ENCODE data around the gene GNAS. TPM values are rescaled to one million over a fixed set of nuclear protein-coding genes. Genes with fewer than 3 reads are reported as not detected.

GNAS gene
- total and polyA plus RNA-seq, 4 donors = 830 to 3,708 (median 2,206) TPM

DNA sequence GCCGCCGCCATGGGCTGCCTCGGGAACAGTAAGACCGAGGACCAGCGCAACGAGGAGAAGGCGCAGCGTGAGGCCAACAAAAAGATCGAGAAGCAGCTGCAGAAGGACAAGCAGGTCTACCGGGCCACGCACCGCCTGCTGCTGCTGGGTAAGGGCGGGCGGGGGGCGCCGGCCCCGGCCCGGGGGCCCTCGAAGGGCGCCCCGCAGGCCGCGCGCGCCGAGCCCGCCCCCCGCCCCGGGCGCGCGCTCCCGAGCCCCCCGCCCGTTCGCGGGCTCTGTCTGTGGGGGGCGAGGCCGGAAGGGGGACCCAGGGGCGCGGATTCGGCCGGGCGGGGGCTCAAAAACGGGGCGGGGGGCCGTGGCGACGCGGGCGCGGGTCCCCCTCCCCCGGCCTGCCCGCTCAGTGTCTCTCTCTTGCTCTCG, 39.2 kb downstream of the GNAS start:
- DNase-seq (ENCODE audit: low read depth in 4 of 6, low spot score in 6 of 6) = peak in 1 of 6 donors; percentile 46
- Histone ChIP-seq H3K4me1 (ENCODE audit: control insufficient read depth, insufficient read depth, low read length) (peaks cover 9% of the 10 kb centered on the region), H3K4me3 (ENCODE audit: low read depth, low read length) (peak overlapping the region; percentile 78), H3K9me3 (ENCODE audit: control insufficient read depth, insufficient read depth, low read length) (no peaks in the 10 kb centered on the region), H3K27ac (ENCODE audit: low read depth, low read length) (peak overlapping the region; percentile 99), H3K36me3 (ENCODE audit: control insufficient read depth, insufficient read depth, low read length) (no peaks in the 10 kb centered on the region), H3K27me3 (ENCODE audit: control insufficient read depth, insufficient read depth, low read length) (no peaks in the 10 kb centered on the region)
- 0% methylated on average over 40 of the region's 55 CpGs for WGBS (ENCODE audit: insufficient coverage)

DNA sequence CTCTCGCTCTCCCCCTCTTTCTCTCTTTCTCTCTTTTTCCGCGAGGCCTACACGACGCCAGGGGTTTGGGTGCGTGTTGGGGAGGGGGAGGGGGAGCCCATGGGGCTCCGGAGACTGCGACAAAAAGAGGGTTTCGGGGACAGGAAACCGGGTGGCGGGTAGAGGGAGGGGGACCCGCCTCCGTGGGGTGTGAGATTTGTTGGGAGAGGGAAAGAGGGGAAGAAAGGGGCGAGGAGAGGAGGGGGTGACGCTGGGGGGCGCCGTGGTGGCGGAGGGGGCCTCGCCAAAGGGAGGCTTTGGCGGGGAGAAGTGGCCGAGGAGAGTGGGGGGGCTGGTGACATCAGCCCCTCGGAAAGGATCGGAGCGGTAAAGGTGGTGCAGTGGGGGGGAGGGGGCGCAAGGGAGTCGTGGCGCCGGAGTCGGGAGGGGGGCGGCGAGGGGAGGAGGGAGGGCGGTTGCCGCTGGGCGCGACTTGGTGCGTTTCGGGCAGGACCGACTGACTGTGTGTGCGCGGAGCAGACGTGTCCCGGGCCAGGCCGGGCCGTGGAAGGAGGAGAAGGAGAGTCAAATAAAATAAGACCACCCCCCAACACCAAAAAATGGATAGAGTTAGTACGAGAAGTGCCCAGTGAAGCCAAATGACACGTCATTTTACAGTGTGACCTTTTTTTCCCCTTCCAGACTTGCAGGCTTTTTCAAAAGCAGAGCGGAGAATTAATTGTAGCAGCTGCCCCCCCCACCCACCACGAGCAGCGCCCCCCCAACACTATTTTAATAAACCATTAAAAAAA, 39.8 kb downstream of the GNAS start:
- no peaks in the 10 kb centered on the region for H3K9me3 ChIP-seq (ENCODE audit: control insufficient read depth, insufficient read depth, low read length)
- peaks cover 9% of the 10 kb centered on the region for H3K4me1 ChIP-seq (ENCODE audit: control insufficient read depth, insufficient read depth, low read length)
- H3K27ac ChIP-seq (ENCODE audit: low read depth, low read length) = peak overlapping the region; percentile 99
- no peaks in the 10 kb centered on the region for H3K27me3 ChIP-seq (ENCODE audit: control insufficient read depth, insufficient read depth, low read length)
- H3K36me3 ChIP-seq (ENCODE audit: control insufficient read depth, insufficient read depth, low read length) = no peaks in the 10 kb centered on the region
- WGBS (ENCODE audit: insufficient coverage) = under 1% methylated on average over 20 of the region's 49 CpGs
- peak in 4 of 6 donors; percentile 50 to 91 (median 70) for DNase-seq (ENCODE audit: low read depth in 4 of 6, low spot score in 6 of 6)
- H3K4me3 ChIP-seq (ENCODE audit: low read depth, low read length) = peak overlapping the region; percentile 78

DNA sequence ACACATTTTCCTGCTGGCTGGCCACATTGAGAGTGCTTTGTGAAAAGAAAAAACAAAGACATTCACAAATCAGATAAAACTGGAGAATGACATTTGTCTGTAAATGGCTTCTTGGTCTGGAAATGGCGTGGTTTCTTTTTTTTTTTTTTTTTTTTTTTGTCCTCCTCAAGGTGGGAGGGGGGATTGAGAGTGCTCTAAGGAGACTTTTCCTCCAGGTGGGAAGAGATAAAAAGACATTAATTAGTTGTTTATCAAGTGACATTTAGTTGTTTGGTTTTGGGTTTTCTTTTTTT, 40.4 kb downstream of the GNAS start:
- WGBS (ENCODE audit: insufficient coverage) = no CpG with 5 or more reads among the region's 1 CpG
- DNase-seq (ENCODE audit: low read depth in 4 of 6, low spot score in 6 of 6) = peak in 1 of 6 donors; percentile 68

DNA sequence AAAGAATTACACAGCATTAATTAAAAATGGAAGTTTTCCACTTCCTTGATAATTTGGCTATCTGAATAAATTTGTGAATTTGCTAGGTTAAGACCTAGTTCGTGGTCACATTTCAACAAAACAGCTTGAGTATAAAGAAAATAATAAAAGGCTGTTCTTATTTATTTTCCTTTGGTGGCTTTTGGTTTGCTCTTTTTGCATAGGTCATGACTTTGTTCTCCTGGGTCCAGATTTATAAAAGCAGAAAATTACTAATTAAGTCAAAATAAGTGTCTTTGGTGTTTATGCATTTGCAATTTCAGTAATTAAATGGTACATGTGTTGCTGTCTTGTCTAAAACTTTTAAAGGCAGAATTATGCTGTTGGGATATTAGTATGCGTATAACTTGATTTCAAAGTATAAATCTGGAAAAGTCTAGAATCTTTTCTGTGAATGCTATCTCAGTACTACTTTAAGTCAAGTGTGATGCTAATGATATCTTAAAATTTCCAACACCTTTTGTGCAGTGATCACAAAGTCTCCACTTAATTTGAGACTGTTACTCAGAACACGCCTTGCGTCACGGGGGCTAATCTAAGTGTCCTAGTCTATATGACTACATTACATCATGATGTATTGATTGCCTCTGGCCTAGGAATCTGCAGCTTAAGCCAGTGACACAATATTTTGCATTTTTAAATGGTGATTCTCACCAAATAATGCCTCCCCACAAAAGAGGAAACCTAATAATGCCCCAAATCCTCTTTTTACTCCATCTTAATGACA, 41.0 kb downstream of the GNAS start:
- Histone ChIP-seq H3K36me3 (ENCODE audit: control insufficient read depth, insufficient read depth, low read length) (no peaks in the 10 kb centered on the region), H3K27ac (ENCODE audit: low read depth, low read length) (peak overlapping the region; percentile 99), H3K27me3 (ENCODE audit: control insufficient read depth, insufficient read depth, low read length) (no peaks in the 10 kb centered on the region), H3K4me3 (ENCODE audit: low read depth, low read length) (peak overlapping the region; percentile 78), H3K9me3 (ENCODE audit: control insufficient read depth, insufficient read depth, low read length) (no peaks in the 10 kb centered on the region), H3K4me1 (ENCODE audit: control insufficient read depth, insufficient read depth, low read length) (peaks cover 5% of the 10 kb centered on the region)
- WGBS (ENCODE audit: insufficient coverage) = no CpG with 5 or more reads among the region's 5 CpGs
- no peak for DNase-seq (ENCODE audit: low read depth in 4 of 6, low spot score in 6 of 6)

More for the DNA sequence above, 40.4 kb downstream of the GNAS start:
- Histone ChIP-seq H3K27ac (ENCODE audit: low read depth, low read length) (peak overlapping the region; percentile 99), H3K36me3 (ENCODE audit: control insufficient read depth, insufficient read depth, low read length) (no peaks in the 10 kb centered on the region), H3K27me3 (ENCODE audit: control insufficient read depth, insufficient read depth, low read length) (no peaks in the 10 kb centered on the region), H3K4me3 (ENCODE audit: low read depth, low read length) (peak overlapping the region; percentile 78), H3K9me3 (ENCODE audit: control insufficient read depth, insufficient read depth, low read length) (no peaks in the 10 kb centered on the region), H3K4me1 (ENCODE audit: control insufficient read depth, insufficient read depth, low read length) (peaks cover 9% of the 10 kb centered on the region)

DNA sequence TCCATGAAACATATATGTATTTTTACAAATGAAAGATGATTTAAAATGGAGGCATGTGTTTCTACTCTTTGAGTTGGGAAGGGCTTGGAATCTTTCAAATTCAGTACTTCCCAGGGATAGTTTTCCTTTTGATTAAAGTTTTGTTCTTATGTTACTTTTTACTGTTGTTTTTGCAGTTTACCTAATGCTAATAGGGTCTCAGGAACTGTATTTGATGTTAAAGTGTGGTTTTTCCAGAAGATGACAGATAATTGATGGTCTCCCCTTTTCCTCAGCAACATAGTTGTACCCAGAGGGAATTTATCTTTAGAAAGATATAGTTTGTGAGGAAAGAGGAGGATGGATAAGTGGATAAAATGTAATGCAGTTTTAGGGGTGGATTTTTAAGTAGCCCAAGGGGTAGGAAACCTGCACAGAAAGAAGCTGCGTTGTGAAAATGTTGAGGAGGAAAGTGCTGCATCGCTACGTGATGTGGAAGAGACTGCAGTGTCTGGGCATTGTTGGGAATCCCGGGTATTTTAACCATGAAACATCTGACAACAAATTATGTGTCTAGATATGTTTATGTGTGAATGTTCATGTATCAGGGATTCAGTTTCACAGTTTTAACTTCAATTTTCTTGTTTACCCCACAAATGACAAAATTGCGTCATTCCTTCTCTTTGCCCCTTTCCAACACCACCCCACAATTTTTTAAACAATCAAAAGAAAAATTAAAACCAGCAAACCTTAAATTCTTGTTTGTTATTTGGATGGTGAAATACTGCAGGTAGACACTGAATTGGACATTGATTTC, 42.3 kb downstream of the GNAS start:
- Histone ChIP-seq H3K4me3 (ENCODE audit: low read depth, low read length) (peak overlapping the region; percentile 0), H3K4me1 (ENCODE audit: control insufficient read depth, insufficient read depth, low read length) (peaks cover 8% of the 10 kb centered on the region), H3K9me3 (ENCODE audit: control insufficient read depth, insufficient read depth, low read length) (no peaks in the 10 kb centered on the region), H3K27ac (ENCODE audit: low read depth, low read length) (peak overlapping the region; percentile 17), H3K36me3 (ENCODE audit: control insufficient read depth, insufficient read depth, low read length) (peaks cover 7% of the 10 kb centered on the region), H3K27me3 (ENCODE audit: control insufficient read depth, insufficient read depth, low read length) (no peaks in the 10 kb centered on the region)
- DNase-seq (ENCODE audit: low read depth in 4 of 6, low spot score in 6 of 6) = peak in 1 of 6 donors; percentile 81
- 0% methylated on average over 1 of the region's 5 CpGs for WGBS (ENCODE audit: insufficient coverage)

DNA sequence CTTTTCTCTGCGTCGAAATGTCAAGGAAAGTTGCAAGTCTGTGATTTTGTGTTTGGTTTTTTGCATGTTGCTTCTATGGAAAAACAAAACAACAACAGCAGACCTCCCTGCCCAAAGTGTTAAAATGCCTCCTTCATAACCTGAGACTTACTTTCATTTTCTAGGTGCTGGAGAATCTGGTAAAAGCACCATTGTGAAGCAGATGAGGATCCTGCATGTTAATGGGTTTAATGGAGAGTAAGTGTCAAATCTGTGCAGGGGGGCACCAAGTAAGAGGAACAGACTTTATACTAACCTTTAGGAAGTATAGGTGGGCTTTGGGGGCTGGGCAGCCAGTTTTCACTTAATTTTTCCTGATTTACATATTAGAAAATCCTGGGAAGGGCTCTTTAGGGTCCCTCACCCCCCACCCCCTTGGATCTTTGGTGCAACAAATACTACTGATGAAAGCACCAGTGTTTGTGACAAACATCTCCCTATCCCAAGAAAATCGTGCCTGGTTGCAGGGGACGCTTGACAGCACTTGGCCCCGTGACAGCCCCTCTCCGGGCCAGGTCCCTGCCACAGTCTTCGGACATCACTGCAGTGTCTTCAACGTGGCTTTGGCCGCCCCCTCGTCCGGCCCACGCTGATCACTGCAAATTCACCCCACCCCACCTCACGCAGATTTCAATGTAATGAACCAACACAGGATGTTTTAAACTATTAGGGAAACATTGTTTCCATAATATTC, 43.1 kb downstream of the GNAS start:
- WGBS (ENCODE audit: insufficient coverage) = 21% methylated on average over 5 of the region's 13 CpGs
- no peak for DNase-seq (ENCODE audit: low read depth in 4 of 6, low spot score in 6 of 6)
- H3K36me3 ChIP-seq (ENCODE audit: control insufficient read depth, insufficient read depth, low read length) = peaks cover 7% of the 10 kb centered on the region

DNA sequence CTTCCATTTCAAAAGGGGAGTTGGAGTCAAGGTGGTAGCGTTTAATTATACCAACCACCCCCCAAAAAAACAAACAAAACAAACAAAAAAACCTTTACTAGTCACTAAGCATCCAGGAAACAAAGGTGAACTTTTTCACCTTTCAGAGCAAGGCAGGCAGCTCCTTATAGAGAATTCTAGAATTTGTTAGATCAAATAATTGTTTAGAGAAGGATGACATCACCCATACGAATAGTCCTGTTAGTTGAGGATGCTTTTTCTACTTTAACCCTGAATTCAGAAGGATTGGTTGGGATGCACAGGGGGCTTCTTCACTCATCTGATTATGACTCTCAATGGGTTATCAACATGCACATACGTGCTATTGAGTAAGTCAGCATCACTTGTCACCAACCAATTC, 44.3 kb downstream of the GNAS start:
- no peak overlapping the region for H3K4me3 ChIP-seq (ENCODE audit: low read depth, low read length)

More for the DNA sequence above, 43.1 kb downstream of the GNAS start:
- Histone ChIP-seq H3K27ac (ENCODE audit: low read depth, low read length) (peak overlapping the region; percentile 17), H3K9me3 (ENCODE audit: control insufficient read depth, insufficient read depth, low read length) (no peaks in the 10 kb centered on the region), H3K27me3 (ENCODE audit: control insufficient read depth, insufficient read depth, low read length) (no peaks in the 10 kb centered on the region), H3K4me1 (ENCODE audit: control insufficient read depth, insufficient read depth, low read length) (peaks cover 8% of the 10 kb centered on the region), H3K4me3 (ENCODE audit: low read depth, low read length) (no peak overlapping the region)

DNA sequence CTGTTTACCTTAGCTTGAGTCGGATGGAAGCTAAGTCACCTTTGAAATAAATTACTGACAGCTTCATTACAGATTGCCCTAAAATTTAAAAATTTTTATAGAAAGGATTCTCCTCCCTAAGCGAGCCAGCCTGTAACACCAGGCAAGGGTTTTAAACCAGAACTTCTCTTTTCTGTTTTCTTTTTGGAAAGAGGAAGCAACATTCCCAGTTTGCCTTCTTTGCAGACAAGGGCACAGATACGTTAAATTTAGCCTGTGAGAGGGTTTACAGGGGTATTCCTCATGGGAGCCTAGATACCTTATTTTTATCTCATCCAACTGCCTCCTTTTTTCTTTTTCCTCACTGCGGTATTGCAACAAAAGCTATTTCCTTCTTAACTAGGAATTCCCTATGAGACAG, 45.0 kb downstream of the GNAS start:
- WGBS (ENCODE audit: insufficient coverage) = no CpG with 5 or more reads among the region's 4 CpGs
- Histone ChIP-seq H3K27me3 (ENCODE audit: control insufficient read depth, insufficient read depth, low read length) (no peaks in the 10 kb centered on the region), H3K4me3 (ENCODE audit: low read depth, low read length) (no peak overlapping the region), H3K9me3 (ENCODE audit: control insufficient read depth, insufficient read depth, low read length) (no peaks in the 10 kb centered on the region), H3K4me1 (ENCODE audit: control insufficient read depth, insufficient read depth, low read length) (peaks cover 8% of the 10 kb centered on the region), H3K36me3 (ENCODE audit: control insufficient read depth, insufficient read depth, low read length) (peaks cover 10% of the 10 kb centered on the region), H3K27ac (ENCODE audit: low read depth, low read length) (peak overlapping the region; percentile 30)
- DNase-seq (ENCODE audit: low read depth in 4 of 6, low spot score in 6 of 6) = no peak

More for the DNA sequence above, 44.3 kb downstream of the GNAS start:
- Histone ChIP-seq H3K4me1 (ENCODE audit: control insufficient read depth, insufficient read depth, low read length) (peaks cover 8% of the 10 kb centered on the region), H3K36me3 (ENCODE audit: control insufficient read depth, insufficient read depth, low read length) (peaks cover 7% of the 10 kb centered on the region), H3K27me3 (ENCODE audit: control insufficient read depth, insufficient read depth, low read length) (no peaks in the 10 kb centered on the region), H3K9me3 (ENCODE audit: control insufficient read depth, insufficient read depth, low read length) (no peaks in the 10 kb centered on the region), H3K27ac (ENCODE audit: low read depth, low read length) (no peak overlapping the region)
- 13% methylated on average over 1 of the region's 3 CpGs for WGBS (ENCODE audit: insufficient coverage)
- DNase-seq (ENCODE audit: low read depth in 4 of 6, low spot score in 6 of 6) = no peak
